Measurements from ENCODE around the gene IL18R1.
A peak's percentile ranks its signal among the peaks of the same experiment; 100 is the strongest.

IL18R1 gene

DNA sequence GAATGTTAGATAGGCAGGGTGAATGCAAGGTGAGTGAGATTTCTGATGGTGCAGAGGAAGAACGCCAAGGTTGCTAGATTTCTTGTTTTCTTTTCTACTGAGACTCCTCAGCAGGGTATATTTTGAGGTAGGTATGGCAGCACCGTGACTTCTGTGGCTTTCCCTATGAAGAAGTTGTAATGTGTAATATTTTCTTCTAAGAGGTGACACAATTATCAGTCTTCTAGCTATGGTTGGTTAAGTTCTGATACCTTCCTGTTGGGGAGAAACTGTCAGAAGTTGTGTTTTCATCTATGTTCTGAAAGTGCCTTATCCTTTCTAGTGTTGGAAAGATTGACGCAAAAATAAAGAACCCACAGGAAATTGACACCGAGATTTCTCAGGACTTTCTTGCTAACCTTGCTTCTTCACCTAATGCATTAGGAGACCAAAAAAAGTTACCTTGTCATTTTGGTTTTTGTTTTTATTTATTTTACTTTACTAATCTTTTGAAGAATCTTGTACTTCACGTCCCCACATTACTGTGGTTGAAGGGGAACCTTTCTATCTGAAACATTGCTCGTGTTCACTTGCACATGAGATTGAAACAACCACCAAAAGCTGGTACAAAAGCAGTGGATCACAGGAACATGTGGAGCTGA is 11.9 kb downstream of the IL18R1 start:
- peak; percentile 49 for DNase-seq (ENCODE audit: low spot score)
- in situ Hi-C loops (cut with MboI; ENCODE audit: low sequenced_read_pairs, unreplicated experiment) = loop anchor here (10.0 kb wide), 1 partner anchor 67 kb away; no protein-coding TSS in a partner anchor
- TF ChIP-seq, protein P1, sequence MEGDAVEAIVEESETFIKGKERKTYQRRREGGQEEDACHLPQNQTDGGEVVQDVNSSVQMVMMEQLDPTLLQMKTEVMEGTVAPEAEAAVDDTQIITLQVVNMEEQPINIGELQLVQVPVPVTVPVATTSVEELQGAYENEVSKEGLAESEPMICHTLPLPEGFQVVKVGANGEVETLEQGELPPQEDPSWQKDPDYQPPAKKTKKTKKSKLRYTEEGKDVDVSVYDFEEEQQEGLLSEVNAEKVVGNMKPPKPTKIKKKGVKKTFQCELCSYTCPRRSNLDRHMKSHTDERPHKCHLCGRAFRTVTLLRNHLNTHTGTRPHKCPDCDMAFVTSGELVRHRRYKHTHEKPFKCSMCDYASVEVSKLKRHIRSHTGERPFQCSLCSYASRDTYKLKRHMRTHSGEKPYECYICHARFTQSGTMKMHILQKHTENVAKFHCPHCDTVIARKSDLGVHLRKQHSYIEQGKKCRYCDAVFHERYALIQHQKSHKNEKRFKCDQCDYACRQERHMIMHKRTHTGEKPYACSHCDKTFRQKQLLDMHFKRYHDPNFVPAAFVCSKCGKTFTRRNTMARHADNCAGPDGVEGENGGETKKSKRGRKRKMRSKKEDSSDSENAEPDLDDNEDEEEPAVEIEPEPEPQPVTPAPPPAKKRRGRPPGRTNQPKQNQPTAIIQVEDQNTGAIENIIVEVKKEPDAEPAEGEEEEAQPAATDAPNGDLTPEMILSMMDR (IDR thresholded peaks at IDR 0.05; ENCODE audit: borderline replicate concordance, control extremely low read depth, extremely low read depth, insufficient read depth, missing control alignments) = no peak

DNA sequence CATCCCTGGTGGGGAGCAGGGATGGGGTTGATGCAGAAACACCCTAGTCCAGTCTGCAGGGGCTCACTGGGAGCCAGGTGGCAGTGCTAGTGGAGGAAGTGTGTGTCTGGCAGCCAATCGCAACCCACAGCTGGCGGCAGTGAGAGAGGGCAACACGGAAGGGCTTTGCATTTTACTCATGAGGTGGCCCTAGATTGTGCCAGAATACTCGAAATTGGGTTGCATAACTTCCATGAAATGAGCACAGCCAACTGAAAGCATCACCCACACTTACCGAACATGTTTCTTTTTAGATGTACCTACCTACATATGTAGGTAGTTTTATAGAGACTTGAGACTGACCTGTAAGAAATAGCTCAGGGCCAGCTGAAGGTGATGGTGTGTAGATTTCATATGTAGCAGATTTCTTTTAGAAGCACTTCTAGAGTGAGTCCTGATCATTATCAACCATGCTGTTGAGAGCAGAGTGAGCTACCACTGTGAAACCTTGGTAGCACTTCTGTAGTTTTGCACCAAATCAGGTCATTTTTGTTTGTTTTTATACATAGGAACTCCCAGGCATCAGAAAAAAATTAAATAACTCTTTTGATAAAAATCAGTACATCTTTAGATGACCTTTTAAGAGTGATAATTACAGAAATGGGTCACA is 13.0 kb downstream of the IL18R1 start:
- in situ Hi-C loops (cut with MboI; ENCODE audit: low sequenced_read_pairs, unreplicated experiment) = loop anchor here (10.0 kb wide), 1 partner anchor 66 kb away; no protein-coding TSS in a partner anchor
- no peak for DNase-seq (ENCODE audit: low spot score)
- TF ChIP-seq, protein P1 (IDR thresholded peaks at IDR 0.05; ENCODE audit: borderline replicate concordance, control extremely low read depth, extremely low read depth, insufficient read depth, missing control alignments) = no peak

DNA sequence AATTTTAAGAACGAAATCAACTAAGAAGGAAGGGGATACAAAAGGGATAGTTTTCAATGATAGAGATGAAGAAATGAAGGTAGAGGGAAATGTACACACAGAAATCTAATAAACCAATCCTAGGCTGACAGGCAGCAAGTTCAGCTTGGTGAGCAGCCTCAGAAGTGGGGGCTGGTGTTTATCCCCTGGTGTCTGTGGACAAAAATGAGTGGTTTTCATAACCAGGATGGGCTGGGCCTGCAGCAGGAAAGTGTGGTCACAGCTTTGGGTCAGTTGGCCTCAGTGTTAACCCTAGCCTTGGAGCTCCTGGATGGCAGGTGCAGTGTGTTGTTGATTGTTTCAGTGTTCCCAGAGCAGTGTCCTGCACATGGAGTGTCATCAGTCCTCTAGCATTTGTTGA is 14.3 kb downstream of the IL18R1 start:
- TF ChIP-seq, protein P1 (IDR thresholded peaks at IDR 0.05; ENCODE audit: borderline replicate concordance, control extremely low read depth, extremely low read depth, insufficient read depth, missing control alignments) = no peak
- no peak for DNase-seq (ENCODE audit: low spot score)
- in situ Hi-C loops (cut with MboI; ENCODE audit: low sequenced_read_pairs, unreplicated experiment) = loop anchor here (10.0 kb wide), 1 partner anchor 65 kb away; no protein-coding TSS in a partner anchor

DNA sequence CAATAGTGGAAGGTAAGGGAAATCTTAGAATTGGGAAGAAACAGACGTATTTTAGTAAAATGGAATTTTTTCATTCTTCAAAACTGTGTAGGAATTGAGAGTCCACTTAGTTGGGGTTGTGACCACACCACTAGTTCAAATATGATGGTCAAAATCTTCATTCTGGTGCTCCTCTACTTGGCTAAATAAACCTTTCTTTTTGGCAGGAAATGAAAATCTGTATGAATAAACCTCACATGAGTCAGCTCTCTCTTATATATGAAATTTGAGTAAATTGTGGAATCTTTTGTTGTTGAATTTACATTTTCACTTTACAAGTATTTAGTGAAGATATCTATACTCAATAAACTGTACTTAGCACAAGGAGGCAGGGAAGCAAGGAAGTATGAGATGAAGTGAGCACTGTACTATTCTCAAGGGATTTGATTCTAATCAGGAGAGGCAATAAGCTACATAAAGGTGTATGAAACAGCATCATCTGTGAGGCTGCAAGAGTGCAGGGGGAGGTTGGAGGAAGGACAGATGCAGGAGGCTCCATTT is 20.5 kb downstream of the IL18R1 start:
- in situ Hi-C loops (cut with MboI; ENCODE audit: low sequenced_read_pairs, unreplicated experiment) = no loop called here
- no peak for DNase-seq (ENCODE audit: low spot score)
- TF ChIP-seq, protein P1 (IDR thresholded peaks at IDR 0.05; ENCODE audit: borderline replicate concordance, control extremely low read depth, extremely low read depth, insufficient read depth, missing control alignments) = no peak

DNA sequence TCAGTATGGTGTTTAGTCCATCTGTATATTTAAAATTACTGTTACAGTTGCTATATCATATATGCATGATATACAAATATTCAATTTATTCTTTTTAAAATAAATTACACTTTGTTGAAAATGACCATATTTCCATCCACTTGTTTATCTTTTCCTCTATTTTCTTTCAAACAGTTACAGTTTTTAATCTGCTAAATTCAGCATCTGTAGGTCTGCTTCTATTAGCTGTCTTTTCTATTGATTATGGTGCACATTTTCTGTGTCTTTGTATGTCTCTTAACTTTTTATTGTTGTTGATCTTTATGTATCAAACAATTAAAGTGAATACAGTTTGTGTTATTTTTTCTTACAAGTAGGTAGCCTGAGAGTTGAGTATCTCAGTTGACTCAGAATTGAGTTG is 28.1 kb downstream of the IL18R1 start:
- TF ChIP-seq, protein P1 (IDR thresholded peaks at IDR 0.05; ENCODE audit: borderline replicate concordance, control extremely low read depth, extremely low read depth, insufficient read depth, missing control alignments) = no peak
- in situ Hi-C loops (cut with MboI; ENCODE audit: low sequenced_read_pairs, unreplicated experiment) = no loop called here

DNA sequence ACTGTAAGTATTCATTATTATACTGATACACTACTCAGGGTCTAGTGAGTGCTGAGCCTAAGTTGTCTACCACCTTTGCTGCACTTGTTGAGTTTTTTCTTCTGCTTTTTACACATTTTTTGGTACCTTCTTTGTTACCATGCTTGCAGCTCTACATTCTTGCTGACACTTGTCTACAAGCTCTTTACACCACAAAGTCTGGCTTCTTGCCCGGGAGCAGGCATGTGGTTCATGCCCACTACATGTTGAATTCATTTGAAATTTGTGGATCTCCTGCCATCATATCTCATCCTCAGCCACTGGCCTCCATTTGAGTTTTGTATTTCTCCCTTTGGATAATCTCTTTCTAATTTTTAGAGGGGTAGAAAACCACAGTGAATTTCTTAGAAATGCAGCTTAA is 29.9 kb downstream of the IL18R1 start:
- TF ChIP-seq, protein P1 (IDR thresholded peaks at IDR 0.05; ENCODE audit: borderline replicate concordance, control extremely low read depth, extremely low read depth, insufficient read depth, missing control alignments) = no peak
- DNase-seq (ENCODE audit: low spot score) = no peak
- in situ Hi-C loops (cut with MboI; ENCODE audit: low sequenced_read_pairs, unreplicated experiment) = no loop called here

More for the DNA sequence above, 28.1 kb downstream of the IL18R1 start:
- no peak for DNase-seq (ENCODE audit: low spot score)

All from GM13976 (cell line).